ENCODE data around the gene TAS2R8. TPM values are rescaled to one million over a fixed set of nuclear protein-coding genes. Genes with fewer than 3 reads are reported as not detected.

Gene TAS2R8
- total RNA-seq, 2 experiments from 2014 or later = not detected

- Mint-ChIP-seq H3K4me3 (no peak overlapping the region), H3K36me3 (ENCODE audit: low read depth) (peaks cover 8% of the 10 kb centered on the region), H3K4me1 (ENCODE audit: low read depth) (no peaks in the 10 kb centered on the region), H3K27me3 (peaks cover 33% of the 10 kb centered on the region), H3K9me3 (peaks cover 11% of the 10 kb centered on the region), H3K27ac (no peak overlapping the region)
- CTCF ChIA-PET = interaction anchor here (4.0 kb wide), 1 partner anchor 11 kb away, joined by 26 read pairs; no protein-coding TSS in a partner anchor
- DNase-seq = no peak
- POLR2A ChIA-PET = interaction anchor here (1.0 kb wide), 1 partner anchor 9 kb away, joined by 4 read pairs; no protein-coding TSS in a partner anchor
- intact Hi-C loops (cut with micrococcal nuclease) = no loop called here
- no peak for TF ChIP-seq CTCF (IDR thresholded peaks at IDR 0.05)
- ATAC-seq = no peak
These were observed 47.4 kb downstream of the TAS2R8 start for GRCh38 chr12:10759657-10760056.

- CTCF ChIA-PET = interaction anchor here (1.0 kb wide), 1 partner anchor 13 kb away, joined by 3 read pairs; no protein-coding TSS in a partner anchor
- Mint-ChIP-seq H3K27me3 (peaks cover 33% of the 10 kb centered on the region), H3K27ac (no peak overlapping the region), H3K4me3 (no peak overlapping the region), H3K36me3 (ENCODE audit: low read depth) (peaks cover 8% of the 10 kb centered on the region), H3K9me3 (peaks cover 11% of the 10 kb centered on the region), H3K4me1 (ENCODE audit: low read depth) (no peaks in the 10 kb centered on the region)
- POLR2A ChIA-PET = no interaction called here
- intact Hi-C loops (cut with micrococcal nuclease) = no loop called here
- DNase-seq (no peak), ATAC-seq (no peak)
- TF ChIP-seq CTCF (IDR thresholded peaks at IDR 0.05) = no peak
These were observed 50.9 kb downstream of the TAS2R8 start for GRCh38 chr12:10756194-10756593.

Other genes starting within 250 kb of the TAS2R8 start
- 10 to 100 TPM; 80.4 to 85.6 TPM for gene MAGOHB, start 193.7 kb downstream of the TAS2R8 start, total RNA-seq
- 1 to 10 TPM in 1 of 2 experiments, under 1 TPM in 1; 0.70 to 1.1 TPM for gene STYK1, start 133.2 kb downstream of the TAS2R8 start, total RNA-seq
- gene YBX3, start 84.0 kb downstream of the TAS2R8 start, total RNA-seq = 100 to 1,000 TPM; 258 to 273 TPM
- not detected for gene TAS2R7, start 4.7 kb downstream of the TAS2R8 start, total RNA-seq
- gene TAS2R9, start 2.9 kb upstream of the TAS2R8 start, total RNA-seq = not detected
- gene TAS2R10, start 19.1 kb upstream of the TAS2R8 start, total RNA-seq = not detected
- 1 to 10 TPM in 1 of 2 experiments, under 1 TPM in 1; 0.69 to 3.2 TPM for gene PRR4, start 42.2 kb upstream of the TAS2R8 start, total RNA-seq
- gene PRH1, start 77.0 kb upstream of the TAS2R8 start, total RNA-seq = 10 to 100 TPM in 1 of 2 experiments, 1 to 10 TPM in 1; 8.1 to 12.0 TPM
- gene TAS2R13, start 102.3 kb upstream of the TAS2R8 start, total RNA-seq = under 1 TPM; 0.31 to 0.36 TPM
- gene PRH2, start 122.0 kb upstream of the TAS2R8 start, total RNA-seq = not detected
- gene TAS2R14, start 132.0 kb upstream of the TAS2R8 start, total RNA-seq = 1 to 10 TPM in 1 of 2 experiments, under 1 TPM in 1; 0.97 to 1.0 TPM
- under 1 TPM in 1 of 2 experiments, not detected in 1; 0.63 TPM for gene TAS2R50, start 179.6 kb upstream of the TAS2R8 start, total RNA-seq
- 1 to 10 TPM in 1 of 2 experiments, under 1 TPM in 1; 0.81 to 1.6 TPM for gene TAS2R20, start 191.0 kb upstream of the TAS2R8 start, total RNA-seq
- 1 to 10 TPM; 1.4 to 1.5 TPM for gene TAS2R19, start 215.3 kb upstream of the TAS2R8 start, total RNA-seq
- gene TAS2R31, start 224.1 kb upstream of the TAS2R8 start, total RNA-seq = 1 to 10 TPM; 1.2 to 1.5 TPM

Data from activated CD8-positive, alpha-beta T cell treated with anti-CD3 and anti-CD28 coated beads for 36 hours (primary cell).